Esophagus (tissue), 2 donors: Measurements from ENCODE around the gene PRSS8. TPM values are rescaled to one million over a fixed set of nuclear protein-coding genes. Genes with fewer than 3 reads are reported as not detected.

ENCODE experiments used
- H3K27ac ChIP-seq, 2 donors: one replicate each; pipeline ENCODE4 v1.5.1; 2013; ENCODE audit warnings: low read depth in 2 of 2, mild to moderate bottlenecking in 2 of 2, inconsistent platforms in 1 of 2, low read length in 1 of 2, moderate library complexity in 1 of 2
- H3K27me3 ChIP-seq, 2 donors: one replicate each; pipeline ENCODE4 v1.6.1; 2013; ENCODE audit warnings: low read length in 2 of 2, control low read depth in 1 of 2, mild to moderate bottlenecking in 1 of 2; ENCODE audit not compliant: insufficient read depth in 2 of 2, control insufficient read depth in 1 of 2
- H3K36me3 ChIP-seq, 2 donors: one replicate each; pipeline ENCODE4 v1.6.1; 2013; ENCODE audit warnings: low read length in 1 of 2; ENCODE audit not compliant: control insufficient read depth in 2 of 2, insufficient read depth in 2 of 2
- H3K4me1 ChIP-seq, 2 donors: one replicate each; pipeline ENCODE4 v1.6.1; 2013; ENCODE audit warnings: low read length in 1 of 2; ENCODE audit not compliant: control insufficient read depth in 2 of 2, insufficient read depth in 2 of 2
- H3K4me3 ChIP-seq, 2 donors: one replicate each; pipeline ENCODE4 v1.5.1; 2013; ENCODE audit warnings: low read length in 2 of 2, mild to moderate bottlenecking in 2 of 2, low read depth in 1 of 2, moderate library complexity in 1 of 2
- H3K9me3 ChIP-seq, 2 donors: one replicate each; pipeline ENCODE4 v1.6.1; 2013; ENCODE audit warnings: mild to moderate bottlenecking in 2 of 2, low read depth in 1 of 2, low read length in 1 of 2, moderate library complexity in 1 of 2; ENCODE audit not compliant: control insufficient read depth in 2 of 2, insufficient read depth in 1 of 2
- WGBS, 2 donors: extraction: QIAGEN DNeasy Blood & Tissue Kit; methylation state at CpG; one replicate each; pipeline ENCODE4 v1.1.7; 2013; 5-methylcytosine and 5-hydroxymethylcytosine counted together
- polyA plus RNA-seq, 2 donors: library from polyadenylated mRNA; stranded (reverse); fragments of 200-250 nt; gene quantifications; one replicate each; pipeline ENCODE4 v1.2.3, GENCODE V29; 2013
- donor health status: healthy with polysubstance abuse.
- donor health status: Bipolar disorder and iron deficiency.

The PRSS8 gene
- polyA plus RNA-seq, 2 donors = 64.3 to 201 TPM

- Histone ChIP-seq H3K4me1 (peaks cover 0 to 3% of the 10 kb centered on the region in 2 donors), H3K36me3 (peaks cover 0 to 39% of the 10 kb centered on the region in 2 donors), H3K9me3 (no peaks in the 10 kb centered on the region), H3K27ac (no peak overlapping the region), H3K4me3 (no peak overlapping the region), H3K27me3 (no peaks in the 10 kb centered on the region)
- 87 to 91% methylated on average over 16 of the region's 16 CpGs for WGBS, 2 donors
Measured at GRCh38 chr16:31084584-31085302, 50.8 kb downstream of the PRSS8 start.

GRCh38 chr16:31083981-31084380 lies 51.5 kb downstream of the PRSS8 start:
- peaks cover 0 to 38% of the 10 kb centered on the region in 2 donors for H3K36me3 ChIP-seq
- no peaks in the 10 kb centered on the region for H3K9me3 ChIP-seq
- H3K4me1 ChIP-seq = peaks cover 0 to 3% of the 10 kb centered on the region in 2 donors
- no peak overlapping the region for H3K27ac ChIP-seq
- no peaks in the 10 kb centered on the region for H3K27me3 ChIP-seq
- 83 to 87% methylated on average over 13 of the region's 13 CpGs for WGBS, 2 donors
- no peak overlapping the region for H3K4me3 ChIP-seq

- H3K27ac ChIP-seq = no peak overlapping the region
- peaks cover 0 to 40% of the 10 kb centered on the region in 2 donors for H3K36me3 ChIP-seq
- H3K9me3 ChIP-seq = no peaks in the 10 kb centered on the region
- peaks cover 0 to 3% of the 10 kb centered on the region in 2 donors for H3K4me1 ChIP-seq
- H3K4me3 ChIP-seq = no peak overlapping the region
- 70 to 71% methylated on average over 4 to 5 of the region's 5 CpGs for WGBS, 2 donors
- no peaks in the 10 kb centered on the region for H3K27me3 ChIP-seq
Measured at GRCh38 chr16:31083556-31083955, 52.0 kb downstream of the PRSS8 start.

DNA sequence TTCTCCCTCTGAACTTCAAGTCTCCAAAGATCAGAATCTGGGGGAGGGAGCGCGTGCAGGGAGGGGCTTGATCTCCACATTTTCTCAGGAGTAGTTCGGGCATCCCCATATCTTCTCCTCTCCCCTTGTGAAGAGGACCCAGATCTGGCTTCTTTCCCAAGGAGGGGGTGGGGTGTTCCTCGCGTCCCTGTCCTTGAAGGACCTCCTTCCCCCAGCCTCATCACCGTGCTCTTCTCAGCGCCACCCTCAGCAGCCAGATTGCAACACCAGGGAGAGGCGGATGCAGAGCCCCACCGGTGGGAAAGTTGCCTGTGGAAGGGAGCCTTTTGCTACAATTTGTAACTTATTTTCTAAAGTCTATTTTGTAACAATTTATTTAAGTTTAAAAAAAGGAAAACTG lies 52.4 kb downstream of the PRSS8 start:
- peaks cover 0 to 3% of the 10 kb centered on the region in 2 donors for H3K4me1 ChIP-seq
- H3K36me3 ChIP-seq = peaks cover under 1 to 45% of the 10 kb centered on the region in 2 donors
- WGBS, 2 donors = 69 to 72% methylated on average over 9 of the region's 9 CpGs

GRCh38 chr16:31082368-31083045 lies 53.0 kb downstream of the PRSS8 start:
- Histone ChIP-seq H3K27ac (no peak overlapping the region), H3K27me3 (no peaks in the 10 kb centered on the region), H3K4me3 (no peak overlapping the region), H3K36me3 (peaks cover 6 to 51% of the 10 kb centered on the region in 2 donors), H3K4me1 (peaks cover 0 to 3% of the 10 kb centered on the region in 2 donors), H3K9me3 (no peaks in the 10 kb centered on the region)
- WGBS, 2 donors = 75 to 79% methylated on average over 13 to 14 of the region's 14 CpGs

More for the DNA sequence above, 52.4 kb downstream of the PRSS8 start:
- no peaks in the 10 kb centered on the region for H3K9me3 ChIP-seq
- H3K27ac ChIP-seq = no peak overlapping the region
- no peaks in the 10 kb centered on the region for H3K27me3 ChIP-seq
- no peak overlapping the region for H3K4me3 ChIP-seq

Other genes starting within 250 kb of the PRSS8 start
- 10 to 100 TPM; 21.8 to 33.9 TPM for gene BCL7C, start 241.7 kb downstream of the PRSS8 start, polyA plus RNA-seq
- 1 to 10 TPM; 2.2 to 3.3 TPM for gene CTF1, start 239.1 kb downstream of the PRSS8 start, polyA plus RNA-seq
- 10 to 100 TPM; 10.7 to 35.6 TPM for gene FBXL19, start 212.2 kb downstream of the PRSS8 start, polyA plus RNA-seq
- 10 to 100 TPM in 1 of 2 donors, 1 to 10 TPM in 1; 8.5 to 11.6 TPM for gene ORAI3, start 186.7 kb downstream of the PRSS8 start, polyA plus RNA-seq
- 1 to 10 TPM; 6.8 to 9.6 TPM for gene SETD1A, start 178.0 kb downstream of the PRSS8 start, polyA plus RNA-seq
- 10 to 100 TPM in 1 of 2 donors, 1 to 10 TPM in 1; 6.6 to 12.1 TPM for gene HSD3B7, start 150.5 kb downstream of the PRSS8 start, polyA plus RNA-seq
- 1 to 10 TPM in 1 of 2 donors, under 1 TPM in 1; 0.29 to 1.6 TPM for gene STX1B, start 125.1 kb downstream of the PRSS8 start, polyA plus RNA-seq
- 10 to 100 TPM; 49.7 to 54.1 TPM for gene STX4, start 102.2 kb downstream of the PRSS8 start, polyA plus RNA-seq
- 1 to 10 TPM; 5.8 to 6.6 TPM for gene ZNF668, start 61.5 kb downstream of the PRSS8 start, polyA plus RNA-seq
- gene ZNF646, start 61.3 kb downstream of the PRSS8 start, polyA plus RNA-seq = 1 to 10 TPM; 3.4 to 8.1 TPM
- gene PRSS53, start 46.8 kb downstream of the PRSS8 start, polyA plus RNA-seq = 1 to 10 TPM in 1 of 2 donors, under 1 TPM in 1; 1.00 to 2.9 TPM
- gene VKORC1, start 40.9 kb downstream of the PRSS8 start, polyA plus RNA-seq = 10 to 100 TPM; 18.5 to 39.2 TPM
- 10 to 100 TPM; 13.0 to 23.1 TPM for gene BCKDK, start 27.3 kb downstream of the PRSS8 start, polyA plus RNA-seq
- gene KAT8, start 18.1 kb downstream of the PRSS8 start, polyA plus RNA-seq = 10 to 100 TPM; 28.3 to 33.6 TPM
- gene PRSS36, start 14.3 kb upstream of the PRSS8 start, polyA plus RNA-seq = 1 to 10 TPM; 1.7 to 2.4 TPM
- gene FUS, start 44.4 kb upstream of the PRSS8 start, polyA plus RNA-seq = 100 to 1,000 TPM; 134 to 170 TPM
- gene PYCARD, start 67.0 kb upstream of the PRSS8 start, polyA plus RNA-seq = 10 to 100 TPM; 51.7 to 79.2 TPM
- gene TRIM72, start 78.4 kb upstream of the PRSS8 start, polyA plus RNA-seq = under 1 TPM; 0.02 to 0.04 TPM
- gene PYDC1, start 81.4 kb upstream of the PRSS8 start, polyA plus RNA-seq = not detected
- under 1 TPM; 0.44 to 0.57 TPM for gene ITGAM, start 124.2 kb upstream of the PRSS8 start, polyA plus RNA-seq
- gene ITGAX, start 219.4 kb upstream of the PRSS8 start, polyA plus RNA-seq = 1 to 10 TPM; 1.1 to 1.5 TPM